GM12864 (cell line): ENCODE data around the gene DBP.

Source experiments
- DNase-seq: peaks from one replicate; pipeline ENCODE4 v3.0.0-alpha.2; 2011; ENCODE audit warnings: low read depth
- H3K4me3 ChIP-seq: 2 replicates; pipeline ENCODE4 v1.5.1; 2011; ENCODE audit warnings: mild to moderate bottlenecking, low read depth, low read length, control low read depth
- CTCF ChIP-seq: IDR thresholded peaks from 2 replicates; pipeline ENCODE4 v1.5.1; 2011; ENCODE audit warnings: low read depth, mild to moderate bottlenecking, moderate library complexity, low read length, control low read depth, inconsistent platforms; ENCODE audit errors: missing control alignments

The DBP gene

GRCh38 chr19:48630296-48631063, 6.7 kb downstream of the DBP start:
- no peak for DNase-seq
- no peak overlapping the region for H3K4me3 ChIP-seq
- no peak for TF ChIP-seq CTCF

- no peak overlapping the region for H3K4me3 ChIP-seq
- TF ChIP-seq CTCF: no peak
- DNase-seq: no peak
Observed at GRCh38 chr19:48629599-48630295, 7.4 kb downstream of the DBP start.

GRCh38 chr19:48629297-48629598, 7.9 kb downstream of the DBP start:
- TF ChIP-seq CTCF: no peak
- no peak overlapping the region for H3K4me3 ChIP-seq
- no peak for DNase-seq

DNA sequence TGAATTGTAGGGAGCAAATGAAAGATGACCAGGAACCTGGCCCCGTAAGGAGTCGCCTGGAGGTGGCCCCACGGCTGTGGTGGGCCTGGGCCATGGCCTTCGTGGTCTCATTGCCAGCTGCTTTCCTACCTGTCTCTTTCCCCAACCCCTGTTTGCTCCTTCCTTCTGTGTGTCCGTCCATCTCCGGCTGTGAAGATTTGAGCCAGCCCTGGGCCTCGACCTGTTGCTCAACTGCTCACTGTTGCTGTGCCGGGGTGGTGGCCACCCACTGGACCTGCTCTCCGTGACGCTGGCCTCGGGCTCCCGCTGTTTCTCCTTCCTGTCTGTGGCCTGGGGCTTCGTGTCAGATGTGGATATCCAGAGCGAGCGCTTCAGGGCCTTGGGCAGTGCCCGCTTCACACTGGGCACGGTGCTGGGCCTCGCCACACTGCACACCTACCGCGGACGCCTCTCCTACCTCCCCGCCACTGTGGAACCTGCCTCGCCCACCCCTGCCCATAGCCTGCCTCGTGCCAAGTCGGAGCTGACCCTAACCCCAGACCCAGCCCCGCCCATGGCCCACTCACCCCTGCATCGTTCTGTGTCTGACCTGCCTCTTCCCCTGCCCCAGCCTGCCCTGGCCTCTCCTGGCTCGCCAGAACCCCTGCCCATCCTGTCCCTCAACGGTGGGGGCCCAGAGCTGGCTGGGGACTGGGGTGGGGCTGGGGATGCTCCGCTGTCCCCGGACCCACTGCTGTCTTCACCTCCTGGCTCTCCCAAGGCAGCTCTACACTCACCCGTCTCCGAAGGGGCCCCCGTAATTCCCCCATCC, 8.5 kb downstream of the DBP start:
- DNase-seq: no peak
- no peak overlapping the region for H3K4me3 ChIP-seq
- no peak for TF ChIP-seq CTCF

DNA sequence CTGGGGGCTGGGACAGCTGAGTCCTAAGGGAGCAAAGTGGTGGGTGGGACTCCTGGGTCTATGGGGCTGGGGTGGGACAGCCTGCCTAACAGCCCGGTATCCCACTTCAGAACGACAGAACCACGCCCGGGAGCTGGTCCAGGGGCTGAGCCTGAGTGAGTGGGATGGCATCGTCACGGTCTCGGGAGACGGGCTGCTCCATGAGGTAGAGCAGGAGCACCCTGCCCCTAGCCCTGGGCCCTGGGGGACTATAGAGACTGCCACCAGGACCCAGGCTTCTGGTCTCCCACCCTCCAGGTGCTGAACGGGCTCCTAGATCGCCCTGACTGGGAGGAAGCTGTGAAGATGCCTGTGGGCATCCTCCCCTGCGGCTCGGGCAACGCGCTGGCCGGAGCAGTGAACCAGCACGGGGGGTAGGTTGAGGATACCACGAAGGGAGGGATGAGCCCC, 9.3 kb downstream of the DBP start:
- TF ChIP-seq CTCF: no peak
- H3K4me3 ChIP-seq: no peak overlapping the region
- no peak for DNase-seq

DNA sequence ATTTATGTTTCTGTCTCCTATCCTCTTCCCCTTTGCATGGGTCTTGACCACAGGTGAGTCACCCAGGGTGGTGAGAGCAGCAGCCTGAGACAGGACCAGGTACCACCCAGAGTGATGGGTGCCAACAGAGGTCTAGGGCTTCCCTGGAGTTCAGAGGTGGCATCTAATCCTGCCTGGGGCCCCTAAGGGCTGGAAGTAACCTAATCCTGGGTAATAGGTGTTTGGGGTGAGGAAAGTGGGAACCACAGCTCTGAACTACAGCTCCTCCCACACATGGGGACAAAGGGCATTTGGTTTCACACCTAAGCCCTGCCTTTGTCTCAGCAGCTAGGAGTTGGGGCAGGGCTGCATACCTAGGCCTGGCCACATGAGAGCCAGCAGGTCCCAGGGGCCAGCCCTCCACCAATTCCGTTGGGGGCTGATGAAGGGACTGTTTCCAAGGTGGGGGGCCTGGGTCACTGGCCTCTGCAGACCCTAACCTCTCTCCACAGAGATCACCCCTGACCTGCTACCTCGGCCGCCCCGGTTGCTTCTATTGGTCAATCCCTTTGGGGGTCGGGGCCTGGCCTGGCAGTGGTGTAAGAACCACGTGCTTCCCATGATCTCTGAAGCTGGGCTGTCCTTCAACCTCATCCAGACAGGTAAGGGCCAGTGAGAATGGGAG, 9.8 kb downstream of the DBP start:
- no peak overlapping the region for H3K4me3 ChIP-seq
- no peak for DNase-seq
- TF ChIP-seq CTCF: no peak
